Suprapubic skin (tissue), 4 donors: Measurements from ENCODE around the gene ARMC12. TPM values are rescaled to one million over a fixed set of nuclear protein-coding genes. Genes with fewer than 3 reads are reported as not detected.
"Not testable (repeated sequence)": the region's sequence is repeated elsewhere in the genome, so short reads cannot be mapped to it uniquely, and the experiment has no call there.

Experiments used
- DNase-seq, 2 donors: peaks; one replicate each; pipeline ENCODE4 v3.0.0-alpha.2; 2019; ENCODE audit warnings: low spot score in 2 of 2
- H3K27ac ChIP-seq: fragments of 200-600 bp; sonication (generic); one replicate; pipeline ENCODE4 v1.5.1; 2019
- H3K27me3 ChIP-seq: fragments of 200-600 bp; sonication (generic); one replicate; pipeline ENCODE4 v1.5.1; 2019
- H3K36me3 ChIP-seq: fragments of 200-600 bp; sonication (generic); one replicate; pipeline ENCODE4 v1.5.1; 2019
- H3K4me1 ChIP-seq: fragments of 200-600 bp; sonication (generic); one replicate; pipeline ENCODE4 v1.5.1; 2019
- H3K4me3 ChIP-seq: fragments of 200-600 bp; sonication (generic); one replicate; pipeline ENCODE4 v1.5.1; 2019; ENCODE audit warnings: mild to moderate bottlenecking
- H3K9me3 ChIP-seq: fragments of 200-600 bp; sonication (generic); one replicate; pipeline ENCODE4 v1.5.1; 2019
- EP300 ChIP-seq: sonication (generic); formaldehyde crosslinking; IDR thresholded peaks from one replicate; pipeline ENCODE4 v1.6.1; 2017; ENCODE audit warnings: antibody characterized with exemption
- POLR2A ChIP-seq, 2 donors: fragments of 450-650 bp; IDR thresholded peaks; one replicate each; pipeline ENCODE4 v1.6.1; 2017; ENCODE audit warnings: antibody characterized with exemption in 2 of 2, mild to moderate bottlenecking in 2 of 2, moderate library complexity in 2 of 2
- POLR2AphosphoS5 ChIP-seq, 3 donors: sonication (generic); formaldehyde crosslinking; IDR thresholded peaks; one replicate each; pipeline ENCODE4 v1.6.1; 2017; ENCODE audit warnings: antibody characterized with exemption in 3 of 3
- WGBS: methylation state at CpG from one replicate; pipeline ENCODE4 v1.1.5; 2018; 5-methylcytosine and 5-hydroxymethylcytosine counted together
- total RNA-seq, 4 donors: library from RNA; depleted of rRNA; stranded (reverse); fragments of >200 nt; gene quantifications; one replicate each; pipeline ENCODE4 v1.1.0, GENCODE V29; 2016
- TF ChIP-seq, protein P1 (sequence below), 2 donors: fragments of 200-600 bp in 1 of 2; fragments of 450-650 bp in 1 of 2; sonication (generic) in 1 of 2; IDR thresholded peaks; one replicate each; pipeline ENCODE4 v1.5.1; 2016 to 2019; ENCODE audit warnings: antibody characterized with exemption in 2 of 2, mild to moderate bottlenecking in 1 of 2, moderate library complexity in 1 of 2

Gene ARMC12
- total RNA-seq, 4 donors from 2014 or later, result 0.53 to 1.2 (median 0.55) TPM; not detected in 1

GRCh38 chr6:35728683-35729678 is 7.9 kb upstream of the ARMC12 start:
- no peaks in the 10 kb centered on the region for H3K9me3 ChIP-seq
- H3K4me3 ChIP-seq, result peak overlapping the region; percentile 51
- 37% methylated on average over 10 of the region's 12 CpGs for WGBS
- TF ChIP-seq POLR2AphosphoS5 (IDR thresholded peaks at IDR 0.05) (peak in 2 of 3 donors; percentile 76 to 85), POLR2A (IDR thresholded peaks at IDR 0.05) (no peak)
- DNase-seq, result peak; percentile 87 to 91
- H3K27ac ChIP-seq, result peak overlapping the region; percentile 100
- H3K27me3 ChIP-seq, result no peaks in the 10 kb centered on the region
- peaks cover 96% of the 10 kb centered on the region for H3K4me1 ChIP-seq
- H3K36me3 ChIP-seq, result no peaks in the 10 kb centered on the region

- 40% methylated on average over 2 of the region's 2 CpGs for WGBS
- TF ChIP-seq EP300 (no peak), POLR2AphosphoS5 (IDR thresholded peaks at IDR 0.05) (peak in 1 of 3 donors; percentile 13)
- Histone ChIP-seq H3K9me3 (no peaks in the 10 kb centered on the region), H3K4me3 (no peak overlapping the region), H3K4me1 (peaks cover 96% of the 10 kb centered on the region), H3K36me3 (no peaks in the 10 kb centered on the region), H3K27ac (peak overlapping the region; percentile 100), H3K27me3 (no peaks in the 10 kb centered on the region)
- no peak for DNase-seq
These were observed 7.1 kb upstream of the ARMC12 start for GRCh38 chr6:35729722-35730121.

DNA sequence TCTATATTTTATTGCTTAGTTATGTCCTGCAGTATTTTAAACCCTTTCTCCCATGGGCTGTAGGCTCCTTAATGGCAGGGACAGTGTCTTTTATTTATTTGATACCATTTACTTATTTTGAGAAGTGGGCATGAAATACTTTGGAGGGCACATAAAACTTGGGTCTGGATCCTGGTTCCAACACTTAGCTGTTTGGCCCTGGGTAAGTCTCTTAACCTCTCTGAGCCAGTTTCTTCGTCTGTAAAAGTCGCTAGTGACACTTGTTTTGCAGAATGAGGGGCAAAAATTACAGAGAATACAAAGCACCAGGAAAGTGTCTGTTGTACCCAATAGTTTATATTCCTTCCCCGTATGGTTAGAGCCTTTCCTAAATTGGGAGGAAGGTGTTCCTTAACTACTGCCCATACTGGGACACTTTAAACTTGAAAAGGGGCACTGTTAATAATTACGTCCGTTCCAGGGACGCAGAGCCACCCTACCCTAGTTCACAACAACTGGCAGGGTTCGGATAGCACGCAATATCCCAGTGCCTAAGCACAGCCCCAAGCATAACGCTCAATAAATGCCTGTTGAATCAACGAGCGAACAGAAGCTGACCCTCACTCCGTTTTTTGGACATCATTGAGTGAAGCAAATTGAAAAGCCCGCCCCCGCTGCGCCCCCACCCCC is 6.0 kb upstream of the ARMC12 start:
- H3K4me3 ChIP-seq, result peak overlapping the region; percentile 59
- H3K9me3 ChIP-seq, result no peaks in the 10 kb centered on the region
- DNase-seq, result peak in 1 of 2 donors; percentile 74
- no peaks in the 10 kb centered on the region for H3K36me3 ChIP-seq
- no peak for TF ChIP-seq EP300
- TF ChIP-seq, protein P1, sequence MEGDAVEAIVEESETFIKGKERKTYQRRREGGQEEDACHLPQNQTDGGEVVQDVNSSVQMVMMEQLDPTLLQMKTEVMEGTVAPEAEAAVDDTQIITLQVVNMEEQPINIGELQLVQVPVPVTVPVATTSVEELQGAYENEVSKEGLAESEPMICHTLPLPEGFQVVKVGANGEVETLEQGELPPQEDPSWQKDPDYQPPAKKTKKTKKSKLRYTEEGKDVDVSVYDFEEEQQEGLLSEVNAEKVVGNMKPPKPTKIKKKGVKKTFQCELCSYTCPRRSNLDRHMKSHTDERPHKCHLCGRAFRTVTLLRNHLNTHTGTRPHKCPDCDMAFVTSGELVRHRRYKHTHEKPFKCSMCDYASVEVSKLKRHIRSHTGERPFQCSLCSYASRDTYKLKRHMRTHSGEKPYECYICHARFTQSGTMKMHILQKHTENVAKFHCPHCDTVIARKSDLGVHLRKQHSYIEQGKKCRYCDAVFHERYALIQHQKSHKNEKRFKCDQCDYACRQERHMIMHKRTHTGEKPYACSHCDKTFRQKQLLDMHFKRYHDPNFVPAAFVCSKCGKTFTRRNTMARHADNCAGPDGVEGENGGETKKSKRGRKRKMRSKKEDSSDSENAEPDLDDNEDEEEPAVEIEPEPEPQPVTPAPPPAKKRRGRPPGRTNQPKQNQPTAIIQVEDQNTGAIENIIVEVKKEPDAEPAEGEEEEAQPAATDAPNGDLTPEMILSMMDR (IDR thresholded peaks at IDR 0.05), result no peak
- no peak for TF ChIP-seq POLR2A (IDR thresholded peaks at IDR 0.05)
- TF ChIP-seq POLR2AphosphoS5 (IDR thresholded peaks at IDR 0.05), result no peak
- H3K4me1 ChIP-seq, result peaks cover 96% of the 10 kb centered on the region
- H3K27me3 ChIP-seq, result no peaks in the 10 kb centered on the region
- WGBS, result 7% methylated on average over 12 of the region's 15 CpGs
- peak overlapping the region; percentile 100 for H3K27ac ChIP-seq

GRCh38 chr6:35731414-35731735 is 5.5 kb upstream of the ARMC12 start:
- H3K4me3 ChIP-seq, result peak overlapping the region; percentile 59

GRCh38 chr6:35731736-35732532 is 4.9 kb upstream of the ARMC12 start:
- Histone ChIP-seq H3K4me1 (peaks cover 93% of the 10 kb centered on the region), H3K4me3 (peak overlapping the region; percentile 59), H3K36me3 (no peaks in the 10 kb centered on the region), H3K27me3 (no peaks in the 10 kb centered on the region), H3K27ac (peak overlapping the region; percentile 100), H3K9me3 (no peaks in the 10 kb centered on the region)
- DNase-seq, result peak; percentile 98 to 99
- TF ChIP-seq POLR2AphosphoS5 (IDR thresholded peaks at IDR 0.05) (peak in 2 of 3 donors; percentile 94 to 99), POLR2A (IDR thresholded peaks at IDR 0.05) (no peak), EP300 (peak; percentile 91)
- TF ChIP-seq, protein P1 (IDR thresholded peaks at IDR 0.05), result no peak
- under 1% methylated on average over 30 of the region's 61 CpGs for WGBS

More at GRCh38 chr6:35731414-35731735, 5.5 kb upstream of the ARMC12 start:
- Histone ChIP-seq H3K4me1 (peaks cover 96% of the 10 kb centered on the region), H3K9me3 (no peaks in the 10 kb centered on the region), H3K27ac (peak overlapping the region; percentile 100), H3K27me3 (no peaks in the 10 kb centered on the region), H3K36me3 (no peaks in the 10 kb centered on the region)
- WGBS, result no CpG with 5 or more reads among the region's 23 CpGs
- TF ChIP-seq POLR2A (IDR thresholded peaks at IDR 0.05) (peak; percentile 63 to 89), EP300 (no peak), POLR2AphosphoS5 (IDR thresholded peaks at IDR 0.05) (peak in 1 of 3 donors; percentile 3)
- DNase-seq, result peak; percentile 99

GRCh38 chr6:35733633-35734032 is 3.2 kb upstream of the ARMC12 start:
- Histone ChIP-seq H3K9me3 (no peaks in the 10 kb centered on the region), H3K4me3 (no peak overlapping the region), H3K4me1 (peaks cover 84% of the 10 kb centered on the region), H3K36me3 (no peaks in the 10 kb centered on the region), H3K27me3 (no peaks in the 10 kb centered on the region), H3K27ac (peak overlapping the region; percentile 100)
- no peak for DNase-seq
- TF ChIP-seq POLR2AphosphoS5 (IDR thresholded peaks at IDR 0.05), result no peak
- TF ChIP-seq EP300, result no peak
- TF ChIP-seq, protein P1 (IDR thresholded peaks at IDR 0.05), result no peak
- no peak for TF ChIP-seq POLR2A (IDR thresholded peaks at IDR 0.05)
- WGBS, result 80% methylated on average over 8 of the region's 8 CpGs

DNA sequence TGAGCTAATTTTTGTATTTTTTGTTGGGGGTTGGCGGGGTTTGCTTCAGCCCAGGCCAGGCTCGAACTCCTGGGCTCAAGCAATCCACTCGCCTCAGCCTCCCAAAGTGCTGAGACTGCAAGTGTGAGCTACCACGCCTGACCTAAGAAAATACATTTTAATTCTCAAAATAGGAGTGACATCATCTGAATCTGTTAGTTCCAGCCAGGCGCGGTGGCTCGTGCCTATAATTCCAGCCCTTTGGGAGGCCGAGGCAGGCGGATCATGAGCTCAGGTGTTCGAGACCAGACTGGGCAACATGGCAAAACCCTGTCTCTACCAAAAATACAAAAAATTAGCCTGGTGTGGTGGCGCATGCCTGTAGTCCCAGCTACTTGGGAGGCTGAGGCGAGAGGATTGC is 2.5 kb upstream of the ARMC12 start:
- 86% methylated on average over 12 of the region's 12 CpGs for WGBS
- not testable (repeated sequence) for H3K4me3 ChIP-seq, H3K9me3 ChIP-seq, H3K36me3 ChIP-seq, H3K27me3 ChIP-seq, DNase-seq
- Histone ChIP-seq H3K27ac (peak overlapping the region; percentile 100), H3K4me1 (peaks cover 77% of the 10 kb centered on the region)
